Panc1 (cell line): ENCODE data around the gene JAZF1. TPM values are rescaled to one million over a fixed set of nuclear protein-coding genes. Genes with fewer than 3 reads are reported as not detected.

Experiments
- ATAC-seq: fragments of 200-7000 bp; cut with Tn5 transposase; 2 replicates; pipeline ENCODE4 v1.9.1; 2020; ENCODE audit warnings: mild to moderate bottlenecking, moderate library complexity
- BruUV-seq: library from RNA; stranded (reverse); fragments of 400-500 nt; replicated peaks from 2 replicates; lab custom pipeline; 2021; lab: Mats Ljungman, UMichigan
- CTCF ChIA-PET: fragments of 300-600 bp; sonication (Branson Sonifier 250); formaldehyde crosslinking; loops from one replicate; lab custom pipeline; 2022; ENCODE audit warnings: antibody characterized with exemption; lab: Charles Lee
- POLR2A ChIA-PET: fragments of 300-600 bp; sonication (Branson Sonifier 250); formaldehyde crosslinking; loops from one replicate; lab custom pipeline; 2022; ENCODE audit warnings: antibody characterized with exemption; lab: Charles Lee
- DNase-seq: peaks from one replicate; pipeline ENCODE4 v3.0.0-alpha.2; 2010; ENCODE audit warnings: low read depth, low spot score
- H3K27ac ChIP-seq: 2 replicates; pipeline ENCODE4 v1.5.1; 2011; ENCODE audit warnings: mild to moderate bottlenecking, low read length, inconsistent platforms
- H3K27me3 ChIP-seq: fragments of 200-500 bp; sonication (Bioruptor generic); 2 replicates; pipeline ENCODE4 v1.6.0; 2014; ENCODE audit warnings: low read length, inconsistent platforms; ENCODE audit not compliant: control insufficient read depth, insufficient read depth
- H3K36me3 ChIP-seq: fragments of 200-500 bp; sonication (Bioruptor generic); 2 replicates; pipeline ENCODE4 v1.5.1; 2014; ENCODE audit warnings: inconsistent platforms, mild to moderate bottlenecking, low read length, moderate library complexity; ENCODE audit not compliant: control insufficient read depth, insufficient read depth
- H3K4me1 ChIP-seq: 2 replicates; pipeline ENCODE4 v1.5.1; 2011; ENCODE audit warnings: inconsistent platforms, mild to moderate bottlenecking, low read length, moderate library complexity; ENCODE audit not compliant: control insufficient read depth, insufficient read depth
- H3K4me3 ChIP-seq, 2 experiments: 2 replicates each; pipeline ENCODE4 v1.5.1; 2011 to 2012; ENCODE audit warnings: low read depth in 2 of 2, low read length in 2 of 2, mild to moderate bottlenecking in 2 of 2, inconsistent platforms in 1 of 2, moderate library complexity in 1 of 2
- H3K9me3 ChIP-seq: fragments of 200-500 bp; sonication (Bioruptor generic); 2 replicates; pipeline ENCODE4 v1.5.1; 2014; ENCODE audit warnings: low read depth, mild to moderate bottlenecking, inconsistent platforms, low read length, moderate library complexity; ENCODE audit not compliant: control insufficient read depth, insufficient read depth
- CTCF ChIP-seq: fragments of 450-650 bp; IDR thresholded peaks from 2 replicates; pipeline ENCODE4 v1.5.1; 2017; ENCODE audit warnings: mild to moderate bottlenecking
- POLR2AphosphoS5 ChIP-seq: IDR thresholded peaks from 2 replicates; pipeline ENCODE4 v1.6.1; 2012; ENCODE audit warnings: mild to moderate bottlenecking, low read depth, low read length, moderate library complexity
- REST ChIP-seq, 2 experiments: IDR thresholded peaks; 2 replicates each; pipeline ENCODE4 v1.6.1; 2011 to 2012; ENCODE audit warnings: low read depth in 2 of 2, control low read depth in 1 of 2, low read length in 1 of 2, mild to moderate bottlenecking in 1 of 2, moderate library complexity in 1 of 2; ENCODE audit not compliant: insufficient read depth in 1 of 2
- SIN3A ChIP-seq: IDR thresholded peaks from 2 replicates; pipeline ENCODE4 v1.6.1; 2012; ENCODE audit warnings: low read depth, mild to moderate bottlenecking, low read length, moderate library complexity, borderline replicate concordance; ENCODE audit not compliant: insufficient read depth
- TCF7L2 ChIP-seq: IDR thresholded peaks from 2 replicates; pipeline ENCODE4 v1.6.1; 2011; ENCODE audit warnings: mild to moderate bottlenecking, low read depth, low read length, inconsistent platforms
- in situ Hi-C: cut with HindIII; loops from 2 replicates; pipeline ENCODE4 v1.10.0; 2016; ENCODE audit warnings: low sequenced_read_pairs, low pct_unique_long_range_greater_than_20kb
- intact Hi-C: fragments of 100-400 bp; cut with micrococcal nuclease; formaldehyde crosslinking; loops from one replicate; pipeline ENCODE4 v1.10.0; 2022; ENCODE audit not compliant: unreplicated experiment
- total RNA-seq: library from RNA; stranded (reverse); gene quantifications from one replicate; pipeline ENCODE4 v1.2.1, GENCODE V29; 2021; ENCODE audit not compliant: unreplicated experiment

The JAZF1 gene
- total RNA-seq, 1 experiment from 2014 or later, result 8.8 TPM

GRCh38 chr7:27930910-27931476, 249.6 kb downstream of the JAZF1 start:
- Histone ChIP-seq H3K4me3 (no peak overlapping the region), H3K27ac (no peak overlapping the region), H3K27me3 (no peaks in the 10 kb centered on the region), H3K4me1 (peaks cover 10% of the 10 kb centered on the region; the same call in 1 of the 2 replicates), H3K36me3 (no peaks in the 10 kb centered on the region), H3K9me3 (no peaks in the 10 kb centered on the region)
- no TSS peak for BruUV-seq
- POLR2A ChIA-PET, result no interaction called here
- in situ Hi-C loops, result no loop called here
- DNase-seq (no peak), ATAC-seq (no peak)
- CTCF ChIA-PET, result no interaction called here
- no peak for TF ChIP-seq CTCF
- no peak for TF ChIP-seq TCF7L2
- no peak for TF ChIP-seq POLR2AphosphoS5
- no peak for TF ChIP-seq REST (IDR thresholded peaks at IDR 0.05; ENCODE audit: insufficient read depth in 1 of 2, low read depth in 2 of 2, low read length in 1 of 2)
- TF ChIP-seq SIN3A, result no peak
- intact Hi-C loops, result no loop called here

GRCh38 chr7:27929127-27929526, 251.5 kb downstream of the JAZF1 start:
- ATAC-seq (peak; percentile 78), DNase-seq (no peak)
- Histone ChIP-seq H3K4me3 (no peak overlapping the region), H3K9me3 (no peaks in the 10 kb centered on the region), H3K4me1 (peaks cover 10% of the 10 kb centered on the region; the same call in 1 of the 2 replicates), H3K27ac (no peak overlapping the region), H3K27me3 (no peaks in the 10 kb centered on the region), H3K36me3 (no peaks in the 10 kb centered on the region)
- intact Hi-C loops, result loop anchor here (5.0 to 10.0 kb wide), 2 partner anchors 88 to 166 kb away; no protein-coding TSS in a partner anchor
- TF ChIP-seq CTCF, result peak; percentile 44
- TF ChIP-seq POLR2AphosphoS5, result no peak
- ChIA-PET CTCF (no interaction called here), POLR2A (interaction anchor here (0.5 kb wide), 1 partner anchor 751 kb away, joined by 3 read pairs; no protein-coding TSS in a partner anchor)
- in situ Hi-C loops, result no loop called here
- no TSS peak for BruUV-seq
